ENCODE results near the gene COL23A1. TPM values are rescaled to one million over a fixed set of nuclear protein-coding genes. Genes with fewer than 3 reads are reported as not detected.

Gene COL23A1
- polyA plus RNA-seq, 1 donor (not counting 4 experiments of a cell fraction or from before 2014, with no cell fraction given): not detected

DNA sequence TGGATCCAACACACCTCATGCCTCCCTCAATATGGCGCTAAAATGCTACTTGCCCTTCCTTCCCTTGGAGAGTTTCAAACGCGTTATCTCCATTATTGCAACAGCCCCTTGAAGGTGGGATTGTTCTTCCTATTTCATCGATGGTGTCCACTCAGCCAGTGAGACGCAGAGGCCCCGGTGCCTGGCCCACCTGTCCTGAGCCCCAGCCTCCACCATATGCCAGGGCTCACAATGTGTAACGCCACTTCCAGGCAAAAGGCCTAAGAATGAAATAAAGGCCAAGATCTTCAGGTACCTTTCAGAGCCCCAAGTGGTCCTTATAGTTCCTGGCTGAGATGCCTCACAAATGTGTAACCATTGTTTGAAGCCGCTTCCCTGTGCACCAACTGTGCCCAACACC is 186.8 kb downstream of the COL23A1 start:
- no peak overlapping the region for H3K9ac ChIP-seq (ENCODE audit: control insufficient read depth, extremely low read depth, insufficient read depth, low read length)
- no peaks in the 10 kb centered on the region for H3K4me1 ChIP-seq (ENCODE audit: control insufficient read depth, extremely low read depth, insufficient read depth, low read length)
- H3K4me3 ChIP-seq (ENCODE audit: control insufficient read depth in 2 of 3, extremely low read depth in 1 of 3, insufficient read depth in 2 of 3, low read depth in 1 of 3, low read length in 3 of 3): no peak overlapping the region
- no peaks in the 10 kb centered on the region for H3K27me3 ChIP-seq (ENCODE audit: control insufficient read depth, extremely low read depth, insufficient read depth, low read length)
- H3K9me1 ChIP-seq (ENCODE audit: control insufficient read depth, extremely low read depth, insufficient read depth, low read length): no peaks in the 10 kb centered on the region
- no peaks in the 10 kb centered on the region for H3K36me3 ChIP-seq (ENCODE audit: control insufficient read depth in 2 of 2, extremely low read depth in 1 of 2, insufficient read depth in 2 of 2, low read length in 2 of 2)
- DNase-seq (ENCODE audit: low read depth, low spot score) (no peak), FAIRE-seq (no peak)
- H4K20me1 ChIP-seq (ENCODE audit: control insufficient read depth, extremely low read depth, insufficient read depth, low read length): no peaks in the 10 kb centered on the region
- no peak for TF ChIP-seq EZH2 (IDR thresholded peaks at IDR 0.05; ENCODE audit: low read length)
- TF ChIP-seq, protein P1, sequence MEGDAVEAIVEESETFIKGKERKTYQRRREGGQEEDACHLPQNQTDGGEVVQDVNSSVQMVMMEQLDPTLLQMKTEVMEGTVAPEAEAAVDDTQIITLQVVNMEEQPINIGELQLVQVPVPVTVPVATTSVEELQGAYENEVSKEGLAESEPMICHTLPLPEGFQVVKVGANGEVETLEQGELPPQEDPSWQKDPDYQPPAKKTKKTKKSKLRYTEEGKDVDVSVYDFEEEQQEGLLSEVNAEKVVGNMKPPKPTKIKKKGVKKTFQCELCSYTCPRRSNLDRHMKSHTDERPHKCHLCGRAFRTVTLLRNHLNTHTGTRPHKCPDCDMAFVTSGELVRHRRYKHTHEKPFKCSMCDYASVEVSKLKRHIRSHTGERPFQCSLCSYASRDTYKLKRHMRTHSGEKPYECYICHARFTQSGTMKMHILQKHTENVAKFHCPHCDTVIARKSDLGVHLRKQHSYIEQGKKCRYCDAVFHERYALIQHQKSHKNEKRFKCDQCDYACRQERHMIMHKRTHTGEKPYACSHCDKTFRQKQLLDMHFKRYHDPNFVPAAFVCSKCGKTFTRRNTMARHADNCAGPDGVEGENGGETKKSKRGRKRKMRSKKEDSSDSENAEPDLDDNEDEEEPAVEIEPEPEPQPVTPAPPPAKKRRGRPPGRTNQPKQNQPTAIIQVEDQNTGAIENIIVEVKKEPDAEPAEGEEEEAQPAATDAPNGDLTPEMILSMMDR (optimal IDR thresholded peaks at IDR 0.05 in 1 of 3, IDR thresholded peaks at IDR 0.05 in 1 of 3, conservative IDR thresholded peaks at IDR 0.05 in 1 of 3; ENCODE audit: extremely low read depth in 1 of 3, insufficient read depth in 2 of 3, low read length in 3 of 3): no peak
- no peak overlapping the region for H3K27ac ChIP-seq (ENCODE audit: control insufficient read depth, insufficient read depth, low read length)
- no peak overlapping the region for H3K4me2 ChIP-seq (ENCODE audit: control insufficient read depth, extremely low read depth, insufficient read depth, low read depth, low read length)
- H3K79me2 ChIP-seq (ENCODE audit: control insufficient read depth, insufficient read depth, low read length): no peaks in the 10 kb centered on the region
- no peak overlapping the region for H2AFZ ChIP-seq (ENCODE audit: control insufficient read depth, low read length)
- no peaks in the 10 kb centered on the region for H3K9me3 ChIP-seq (ENCODE audit: control insufficient read depth, low read depth, low read length)
- dilution Hi-C loops (cut with MboI; ENCODE audit: extremely low pct_ligation_motif_present, low sequenced_read_pairs): no loop called here

DNA sequence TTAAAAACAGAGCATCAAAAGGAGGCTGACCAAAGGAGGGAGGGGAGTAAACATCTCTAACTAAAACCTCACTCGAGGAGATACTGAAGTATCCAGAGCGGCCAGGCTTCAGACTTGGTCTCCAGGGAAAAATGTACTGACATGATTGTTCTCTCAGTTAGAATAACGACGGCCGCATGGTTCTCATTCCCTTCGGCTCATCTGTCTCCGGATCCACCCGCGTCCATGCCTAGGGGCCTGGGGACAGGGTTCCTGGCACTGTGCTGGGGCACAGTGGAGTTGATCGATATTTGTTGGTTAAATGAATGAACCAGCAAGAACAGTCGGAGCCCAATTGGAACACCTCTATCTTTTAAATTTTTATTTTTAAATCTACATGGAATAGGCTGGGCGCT is 190.5 kb downstream of the COL23A1 start:
- DNase-seq (ENCODE audit: low read depth, low spot score): no peak
- Histone ChIP-seq H3K9me1 (ENCODE audit: control insufficient read depth, extremely low read depth, insufficient read depth, low read length) (no peaks in the 10 kb centered on the region), H3K4me3 (ENCODE audit: control insufficient read depth in 2 of 3, extremely low read depth in 1 of 3, insufficient read depth in 2 of 3, low read depth in 1 of 3, low read length in 3 of 3) (no peak overlapping the region), H3K4me2 (ENCODE audit: control insufficient read depth, extremely low read depth, insufficient read depth, low read depth, low read length) (no peak overlapping the region), H3K9me3 (ENCODE audit: control insufficient read depth, low read depth, low read length) (no peaks in the 10 kb centered on the region), H2AFZ (ENCODE audit: control insufficient read depth, low read length) (no peak overlapping the region), H3K79me2 (ENCODE audit: control insufficient read depth, insufficient read depth, low read length) (no peaks in the 10 kb centered on the region), H3K9ac (ENCODE audit: control insufficient read depth, extremely low read depth, insufficient read depth, low read length) (no peak overlapping the region), H4K20me1 (ENCODE audit: control insufficient read depth, extremely low read depth, insufficient read depth, low read length) (no peaks in the 10 kb centered on the region), H3K27ac (ENCODE audit: control insufficient read depth, insufficient read depth, low read length) (no peak overlapping the region), H3K4me1 (ENCODE audit: control insufficient read depth, extremely low read depth, insufficient read depth, low read length) (no peaks in the 10 kb centered on the region), H3K36me3 (ENCODE audit: control insufficient read depth in 2 of 2, extremely low read depth in 1 of 2, insufficient read depth in 2 of 2, low read length in 2 of 2) (no peaks in the 10 kb centered on the region), H3K27me3 (ENCODE audit: control insufficient read depth, extremely low read depth, insufficient read depth, low read length) (no peaks in the 10 kb centered on the region)
- dilution Hi-C loops (cut with MboI; ENCODE audit: extremely low pct_ligation_motif_present, low sequenced_read_pairs): no loop called here
- TF ChIP-seq, protein P1 (optimal IDR thresholded peaks at IDR 0.05 in 1 of 3, IDR thresholded peaks at IDR 0.05 in 1 of 3, conservative IDR thresholded peaks at IDR 0.05 in 1 of 3; ENCODE audit: extremely low read depth in 1 of 3, insufficient read depth in 2 of 3, low read length in 3 of 3): no peak
- TF ChIP-seq EZH2 (IDR thresholded peaks at IDR 0.05; ENCODE audit: low read length): no peak
- FAIRE-seq: no peak
